Rectal smooth muscle tissue (tissue), 1 donor: ENCODE measurements around the gene NMT1.
"Not testable (repeated sequence)": the region's sequence is repeated elsewhere in the genome, so short reads cannot be mapped to it uniquely, and the experiment has no call there.

Experiments used
- H3K27ac ChIP-seq: one replicate; pipeline ENCODE4 v1.7.0; 2013; ENCODE audit warnings: low read depth, low read length, inconsistent platforms
- H3K27me3 ChIP-seq: one replicate; pipeline ENCODE4 v1.7.0; 2013; ENCODE audit warnings: low read length; ENCODE audit not compliant: control insufficient read depth, insufficient read depth
- H3K36me3 ChIP-seq: one replicate; pipeline ENCODE4 v1.7.0; 2013; ENCODE audit warnings: low read length; ENCODE audit not compliant: control insufficient read depth, insufficient read depth
- H3K4me1 ChIP-seq: one replicate; pipeline ENCODE4 v1.7.0; 2013; ENCODE audit warnings: low read length; ENCODE audit not compliant: control insufficient read depth, insufficient read depth
- H3K4me3 ChIP-seq: one replicate; pipeline ENCODE4 v1.7.0; 2013; ENCODE audit warnings: low read length
- H3K9ac ChIP-seq: one replicate; pipeline ENCODE4 v1.7.0; 2013; ENCODE audit warnings: low read length

NMT1 gene

DNA sequence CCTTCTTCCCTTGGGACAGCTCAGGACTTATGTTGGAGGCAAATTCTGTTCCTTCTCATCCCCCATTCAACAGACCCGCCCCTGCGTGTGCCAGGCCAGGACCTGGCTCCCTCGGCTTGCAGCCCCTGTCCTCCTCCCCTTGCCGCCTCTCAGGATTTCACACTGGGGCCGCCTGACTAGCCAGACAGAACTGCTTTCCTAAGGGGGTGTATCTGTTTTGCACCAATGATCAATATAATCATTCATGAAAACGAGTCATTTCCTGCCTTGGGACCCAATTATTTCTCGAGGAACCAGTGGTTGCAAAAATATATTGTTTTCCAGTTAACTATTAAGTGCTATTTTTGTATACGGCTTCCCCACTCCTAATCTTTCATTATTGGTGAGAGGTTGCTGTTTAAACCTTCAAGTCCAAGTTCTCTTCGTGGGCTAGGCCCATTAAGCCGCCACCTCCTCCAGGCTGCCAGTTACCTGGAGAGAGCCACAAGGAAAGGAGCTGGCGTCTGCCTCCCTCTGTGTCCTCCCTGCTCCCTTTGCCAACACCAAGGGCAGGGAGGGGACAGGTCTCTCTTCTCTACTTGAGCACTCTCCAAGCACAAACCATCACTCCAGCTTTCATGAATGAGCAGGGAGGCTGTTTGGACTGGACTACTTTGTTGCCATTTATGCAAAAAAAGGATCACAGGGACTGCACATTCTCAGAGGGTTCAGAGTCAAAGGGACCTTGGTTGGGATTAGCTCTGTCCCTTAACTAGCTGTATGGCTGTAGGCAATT lies 18.6 kb upstream of the NMT1 start:
- Histone ChIP-seq H3K27ac (no peak overlapping the region), H3K4me3 (no peak overlapping the region), H3K9ac (no peak overlapping the region), H3K36me3 (no peaks in the 10 kb centered on the region), H3K27me3 (no peaks in the 10 kb centered on the region), H3K4me1 (peaks cover 3% of the 10 kb centered on the region)

- Histone ChIP-seq H3K9ac (no peak overlapping the region), H3K4me1 (peaks cover 3% of the 10 kb centered on the region), H3K27ac (no peak overlapping the region), H3K36me3 (no peaks in the 10 kb centered on the region), H3K27me3 (no peaks in the 10 kb centered on the region), H3K4me3 (no peak overlapping the region)
Measured at GRCh38 chr17:45043813-45044540, 17.1 kb upstream of the NMT1 start.

DNA sequence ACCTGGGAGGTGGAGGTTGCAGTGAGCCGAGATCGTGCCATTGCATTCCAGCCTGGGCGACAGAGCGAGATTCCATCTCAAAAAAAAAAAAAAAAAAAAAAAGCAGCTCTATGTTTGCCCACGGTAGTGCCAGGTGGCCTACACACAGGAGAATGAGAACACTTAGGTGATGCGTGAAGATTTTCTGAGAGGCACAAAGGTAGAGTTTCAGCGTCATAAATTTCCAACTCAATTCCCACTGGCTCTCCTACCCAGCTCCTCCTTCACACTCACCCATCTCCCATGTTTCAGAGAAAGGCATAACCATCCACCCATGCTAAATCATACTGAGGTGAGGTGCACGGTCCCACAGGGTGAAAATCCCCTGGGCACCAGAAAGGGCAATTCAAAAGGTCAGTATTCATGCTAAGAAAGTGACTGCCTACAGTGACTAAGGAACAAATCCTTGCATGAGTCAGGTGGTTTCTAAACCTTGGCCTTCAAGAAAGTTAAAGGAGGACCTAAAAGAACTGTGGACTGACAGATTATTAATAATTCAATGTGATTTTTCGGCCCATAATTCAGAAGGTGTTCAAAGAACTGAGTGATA lies 14.5 kb upstream of the NMT1 start:
- Histone ChIP-seq H3K4me1 (peaks cover 9% of the 10 kb centered on the region), H3K36me3 (no peaks in the 10 kb centered on the region), H3K4me3 (no peak overlapping the region), H3K27me3 (no peaks in the 10 kb centered on the region), H3K9ac (no peak overlapping the region), H3K27ac (no peak overlapping the region)

DNA sequence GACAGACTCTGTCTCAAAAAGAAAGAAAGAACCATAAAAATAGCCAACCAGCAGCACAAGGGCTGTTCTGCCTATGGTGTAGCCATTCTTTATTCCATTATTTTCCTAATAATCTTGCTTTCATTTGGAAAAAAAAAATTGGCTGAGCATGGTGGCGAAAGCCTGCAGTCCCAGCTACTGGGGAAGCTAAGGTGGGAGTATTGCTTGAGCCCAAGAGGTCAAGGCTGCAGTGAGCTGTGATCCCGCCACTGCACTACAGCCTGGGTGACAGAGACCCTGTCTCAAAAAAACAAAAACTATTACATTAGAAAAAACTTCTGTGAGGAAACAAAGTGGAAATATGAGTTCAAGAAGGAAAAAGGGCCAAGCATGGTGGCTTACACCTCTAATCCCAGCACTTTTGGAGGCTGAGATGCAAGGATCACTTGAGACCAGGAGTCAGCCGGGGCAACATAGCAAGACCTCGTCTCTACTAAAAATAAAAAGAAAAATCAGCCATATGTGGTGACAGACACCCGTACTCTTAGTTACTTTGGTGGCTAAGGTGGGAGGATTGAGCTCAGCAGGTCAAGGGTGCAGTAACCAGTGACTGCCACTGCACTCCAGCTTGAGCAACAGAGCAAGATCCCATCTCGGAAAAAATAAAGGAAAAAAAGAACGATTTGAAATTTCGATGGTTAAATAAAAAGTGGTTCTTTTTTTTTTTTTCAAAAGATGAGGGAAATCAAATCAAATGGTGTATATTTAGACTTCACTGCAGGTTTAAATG lies 12.1 kb upstream of the NMT1 start:
- Histone ChIP-seq H3K9ac (no peak overlapping the region), H3K27ac (no peak overlapping the region)

DNA sequence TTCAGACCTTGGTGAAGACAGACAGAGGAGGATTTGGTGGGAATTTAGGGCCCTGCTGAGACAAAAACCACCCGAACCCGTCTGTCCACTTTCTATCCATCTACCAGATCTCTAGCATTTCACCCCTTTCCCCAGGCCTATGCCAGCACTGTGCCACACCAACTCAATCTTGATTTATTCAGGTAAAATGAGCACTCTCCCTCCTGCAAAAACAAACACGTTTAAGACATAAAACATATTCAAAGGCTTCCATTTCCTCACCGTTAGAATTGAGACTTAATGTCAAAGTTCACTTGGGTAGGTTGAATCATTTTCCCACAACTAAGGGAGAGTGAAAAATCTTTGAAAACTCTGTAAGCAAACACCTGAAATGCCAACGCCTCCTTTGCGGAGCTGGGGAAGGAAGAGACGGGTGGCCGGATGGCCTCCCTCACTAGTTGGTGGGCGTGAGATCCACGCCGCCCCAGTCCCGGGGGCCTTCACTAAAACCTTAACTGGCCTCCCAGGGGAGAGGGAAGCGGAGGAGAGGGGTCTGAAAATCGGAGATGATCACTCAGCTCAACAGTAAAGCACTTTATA lies 10.5 kb upstream of the NMT1 start:
- no peaks in the 10 kb centered on the region for H3K36me3 ChIP-seq
- H3K27me3 ChIP-seq = no peaks in the 10 kb centered on the region
- peak overlapping the region; percentile 93 for H3K9ac ChIP-seq
- H3K27ac ChIP-seq = peak overlapping the region; percentile 94
- peaks cover 9% of the 10 kb centered on the region for H3K4me1 ChIP-seq
- peak overlapping the region; percentile 94 for H3K4me3 ChIP-seq

More for the DNA sequence above, 12.1 kb upstream of the NMT1 start:
- Histone ChIP-seq H3K4me1 (peaks cover 9% of the 10 kb centered on the region), H3K36me3 (no peaks in the 10 kb centered on the region), H3K4me3 (no peak overlapping the region), H3K27me3 (no peaks in the 10 kb centered on the region)

DNA sequence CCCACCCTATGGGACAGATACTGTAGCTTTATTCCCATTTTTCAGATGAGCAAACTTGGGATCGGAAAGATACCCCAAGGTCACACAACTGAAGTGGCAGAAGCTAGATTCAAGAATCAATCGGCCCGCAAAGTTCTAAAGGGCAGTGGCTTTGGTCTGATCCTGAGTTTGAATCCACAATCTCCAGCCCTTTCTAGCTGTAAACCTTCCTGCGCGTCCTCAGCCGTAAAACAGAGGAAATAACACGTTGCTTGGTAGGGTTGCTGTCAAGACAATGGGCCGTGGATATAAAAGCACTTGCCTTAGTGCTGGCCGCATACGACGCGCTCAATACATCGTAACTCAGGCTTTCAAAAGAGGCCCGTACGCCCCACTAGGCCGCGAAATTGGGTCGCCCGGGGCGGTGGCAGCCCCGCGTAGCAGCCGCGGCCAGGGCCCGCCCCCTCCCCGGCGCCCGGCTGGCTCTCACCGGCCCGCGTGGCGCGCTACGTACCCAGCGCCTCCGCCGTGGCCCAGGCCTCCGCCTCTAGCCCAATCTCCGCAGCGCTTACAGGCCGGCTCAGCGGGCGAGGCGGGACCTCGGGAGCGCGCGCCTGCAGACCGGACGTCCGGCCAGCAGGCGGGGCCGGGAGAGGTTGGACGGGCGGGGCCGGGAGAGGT lies 9.9 kb upstream of the NMT1 start, which contains the start of gene DCAKD:
TSS of gene DCAKD (minus strand) at position 573 of the 660 bp plus-strand sequence. CDS start 16,747 bp downstream, outside the sequence.
- no peaks in the 10 kb centered on the region for H3K36me3 ChIP-seq
- H3K4me1 ChIP-seq = peaks cover 9% of the 10 kb centered on the region
- peak within 1 kb of the TSS; percentile 94 for H3K27ac ChIP-seq
- H3K4me3 ChIP-seq = peak within 1 kb of the TSS; percentile 94
- H3K27me3 ChIP-seq = no peaks in the 10 kb centered on the region
- H3K9ac ChIP-seq = peak within 1 kb of the TSS; percentile 93

- H3K4me1 ChIP-seq, H3K36me3 ChIP-seq, H3K27me3 ChIP-seq, H3K9ac ChIP-seq, H3K4me3 ChIP-seq, H3K27ac ChIP-seq: not testable (repeated sequence)
Measured at GRCh38 chr17:45051720-45052051, 9.4 kb upstream of the NMT1 start.

GRCh38 chr17:45052052-45052772 lies 8.9 kb upstream of the NMT1 start:
- Histone ChIP-seq H3K36me3 (no peaks in the 10 kb centered on the region), H3K9ac (peak overlapping the region; percentile 77), H3K27me3 (no peaks in the 10 kb centered on the region), H3K4me3 (peak overlapping the region; percentile 92), H3K4me1 (peaks cover 9% of the 10 kb centered on the region), H3K27ac (peak overlapping the region; percentile 91)

DNA sequence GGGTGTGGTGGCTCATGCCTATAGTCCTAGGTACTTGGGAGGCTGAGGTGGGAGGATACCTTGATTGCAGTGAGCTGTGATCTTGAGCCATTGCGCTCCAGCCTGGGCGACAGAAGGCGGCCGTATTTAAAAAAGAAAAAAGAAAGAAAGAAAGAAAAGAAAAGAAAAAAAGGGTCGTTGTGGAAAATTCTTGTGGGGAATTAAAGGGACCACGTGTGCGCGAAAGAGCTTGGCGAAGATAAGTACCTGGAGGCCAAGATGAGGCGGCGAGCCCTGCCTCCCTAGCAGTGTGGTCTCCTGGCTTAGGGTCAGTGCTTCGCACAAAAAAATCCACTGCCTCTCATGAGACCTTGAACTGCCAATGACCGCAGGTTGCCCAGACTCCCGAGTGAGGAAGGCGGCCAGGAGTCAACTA lies 728 bp upstream of the NMT1 start:
- peak overlapping the region; percentile 77 for H3K9ac ChIP-seq
- peak overlapping the region; percentile 91 for H3K27ac ChIP-seq
- peak overlapping the region; percentile 96 for H3K4me3 ChIP-seq
- no peaks in the 10 kb centered on the region for H3K27me3 ChIP-seq
- H3K36me3 ChIP-seq = peaks cover 2% of the 10 kb centered on the region
- H3K4me1 ChIP-seq = peaks cover 13% of the 10 kb centered on the region

GRCh38 chr17:45061606-45062205 lies 589 bp downstream of the NMT1 start:
- Histone ChIP-seq H3K4me3 (peak overlapping the region; percentile 100), H3K27ac (peak overlapping the region; percentile 95), H3K27me3 (no peaks in the 10 kb centered on the region), H3K36me3 (peaks cover 2% of the 10 kb centered on the region), H3K4me1 (peaks cover 13% of the 10 kb centered on the region), H3K9ac (peak overlapping the region; percentile 98)

DNA sequence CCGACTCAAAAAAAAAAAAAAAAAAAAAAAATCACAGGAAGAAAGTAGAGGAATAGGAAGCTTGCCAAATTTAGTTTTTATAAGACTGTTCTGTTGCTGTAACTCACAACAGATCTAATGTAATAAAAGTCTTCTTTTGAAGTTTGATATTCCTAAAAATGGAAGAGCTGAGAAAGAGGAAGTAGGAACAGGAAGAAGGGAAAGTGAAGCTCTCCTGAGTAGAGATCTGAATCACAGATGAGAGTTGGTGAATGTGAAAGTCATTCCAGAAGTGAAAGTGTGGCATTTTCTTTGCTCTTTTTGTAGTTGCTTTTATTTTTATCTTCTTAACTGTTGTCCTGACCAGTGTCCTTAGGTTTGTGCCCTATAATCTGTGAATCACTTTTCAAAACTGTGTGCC lies 2.1 kb downstream of the NMT1 start:
- no peaks in the 10 kb centered on the region for H3K27me3 ChIP-seq
- H3K9ac ChIP-seq = no peak overlapping the region
- no peak overlapping the region for H3K27ac ChIP-seq

More for the DNA sequence above, 2.1 kb downstream of the NMT1 start:
- H3K36me3 ChIP-seq = peaks cover 2% of the 10 kb centered on the region
- H3K4me3 ChIP-seq = no peak overlapping the region
- peaks cover 13% of the 10 kb centered on the region for H3K4me1 ChIP-seq
